GM23248 (cell line): ENCODE measurements around the gene C1QL3.

Experiments used
- EZH2 ChIP-seq: fragments of 200-600 bp; sonication (generic); IDR thresholded peaks from 2 replicates; pipeline ENCODE4 v1.6.1; 2018; ENCODE audit warnings: antibody characterized with exemption, mild to moderate bottlenecking; ENCODE audit not compliant: insufficient read depth, poor library complexity, severe bottlenecking
- EZH2phosphoT487 ChIP-seq: fragments of 200-600 bp; sonication (generic); IDR thresholded peaks from 2 replicates; pipeline ENCODE4 v1.6.1; 2018; ENCODE audit warnings: antibody characterized with exemption, moderate library complexity, mild to moderate bottlenecking, low read depth; ENCODE audit not compliant: insufficient read depth

DNA sequence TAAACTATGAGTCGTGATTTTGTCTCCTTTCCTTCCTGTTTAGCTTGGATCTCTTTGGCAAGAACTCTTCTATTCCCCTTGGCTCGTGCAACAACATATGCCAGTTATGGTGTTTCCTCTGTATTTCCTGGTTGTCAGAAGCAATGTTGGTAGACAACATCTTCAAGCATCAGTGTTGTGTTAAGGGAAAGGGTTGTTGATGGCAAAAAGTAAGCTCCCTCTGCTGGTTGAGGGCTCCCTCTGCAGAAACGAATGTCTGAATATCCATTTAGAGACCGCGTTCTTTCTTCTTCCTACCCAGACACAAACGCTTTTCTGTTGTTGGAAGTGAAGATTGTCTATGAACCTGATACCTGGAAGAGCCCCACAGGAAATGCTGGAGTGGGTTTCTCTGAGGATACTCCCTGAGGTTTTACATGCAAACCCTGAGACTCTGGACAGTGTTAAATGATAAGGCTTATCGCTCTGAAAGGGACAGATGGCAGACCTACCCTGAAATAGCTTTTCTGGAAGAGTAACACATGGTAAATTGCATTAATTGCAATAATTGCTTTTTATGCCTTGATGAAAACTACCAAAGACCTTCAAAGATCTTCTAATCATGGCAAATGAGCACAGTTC is 23.5 kb upstream of the C1QL3 start:
- TF ChIP-seq EZH2phosphoT487 (no peak), EZH2 (no peak)
